Measurements from ENCODE around the gene ZFP62. TPM values are rescaled to one million over a fixed set of nuclear protein-coding genes. Genes with fewer than 3 reads are reported as not detected.
"Not testable (repeated sequence)": the region's sequence is repeated elsewhere in the genome, so short reads cannot be mapped to it uniquely, and the experiment has no call there.

Gene ZFP62
- total RNA-seq, 2 experiments from 2014 or later = 22.6 to 24.9 TPM

DNA sequence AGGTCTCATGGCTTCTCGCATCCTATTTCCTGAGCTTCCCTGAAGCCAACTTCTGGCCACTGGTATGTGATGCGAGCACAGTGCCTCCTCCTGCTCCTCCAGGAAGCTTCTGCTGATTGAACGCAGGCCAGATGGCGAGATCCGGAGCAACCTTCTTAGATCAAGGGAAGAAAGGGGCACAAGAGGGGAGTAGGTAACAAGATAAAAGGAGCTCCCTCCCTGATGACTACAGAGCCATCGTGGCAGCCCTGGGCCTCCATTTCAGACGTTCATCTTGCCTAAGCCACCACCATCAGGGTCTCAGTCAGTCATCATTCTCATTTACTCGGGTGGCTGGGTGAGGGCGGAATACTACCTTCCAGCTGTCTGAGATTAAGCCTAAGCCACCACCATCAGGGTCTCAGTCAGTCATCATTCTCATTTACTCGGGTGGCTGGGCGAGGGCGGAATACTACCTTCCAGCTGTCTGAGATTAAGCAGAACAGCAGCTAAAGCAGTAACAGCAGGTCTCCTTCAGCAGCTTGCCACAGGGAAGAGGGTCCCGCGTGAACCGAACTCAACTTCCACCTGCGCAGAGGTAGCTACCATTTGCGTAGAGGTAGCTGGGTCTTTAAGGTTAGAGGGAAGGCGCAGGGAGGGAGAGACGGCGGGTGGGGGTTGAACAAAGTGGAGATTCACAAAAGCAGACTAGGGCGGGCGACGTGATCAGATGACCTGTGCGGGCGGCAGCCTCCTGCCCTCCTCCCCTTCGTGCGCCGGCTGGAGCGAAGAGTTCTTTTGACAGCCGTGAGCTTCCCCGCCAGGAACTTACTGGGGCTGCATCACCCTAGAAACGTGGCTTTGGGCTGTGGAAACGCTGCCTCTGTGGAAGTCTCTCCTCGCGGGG, 30.6 kb downstream of the ZFP62 start:
- Histone ChIP-seq H3K4me1 (ENCODE audit: insufficient read depth, low read length) (peaks cover 54% of the 10 kb centered on the region), H3K27ac (ENCODE audit: low read depth in 1 of 2, low read length in 2 of 2) (peak overlapping the region; percentile 94 to 96), H3K27me3 (ENCODE audit: control insufficient read depth in 1 of 2, insufficient read depth in 2 of 2, low read length in 2 of 2) (no peaks in the 10 kb centered on the region), H3K4me3 (ENCODE audit: low read length) (peak overlapping the region; percentile 92), H3K36me3 (ENCODE audit: insufficient read depth, low read length) (peaks cover 22% of the 10 kb centered on the region), H3K9me3 (ENCODE audit: control insufficient read depth in 1 of 2, insufficient read depth in 1 of 2, low read length in 2 of 2) (no peaks in the 10 kb centered on the region)
- intact Hi-C loops (cut with DNase I, micrococcal nuclease) = loop anchor here (1.0 to 10.0 kb wide), 5 partner anchors 20 to 46 kb away; partner anchors contain the start of genes MGAT1 (in 1 of the 2) and ZFP62 (in 1 of the 2)
- TF ChIP-seq, protein P1, sequence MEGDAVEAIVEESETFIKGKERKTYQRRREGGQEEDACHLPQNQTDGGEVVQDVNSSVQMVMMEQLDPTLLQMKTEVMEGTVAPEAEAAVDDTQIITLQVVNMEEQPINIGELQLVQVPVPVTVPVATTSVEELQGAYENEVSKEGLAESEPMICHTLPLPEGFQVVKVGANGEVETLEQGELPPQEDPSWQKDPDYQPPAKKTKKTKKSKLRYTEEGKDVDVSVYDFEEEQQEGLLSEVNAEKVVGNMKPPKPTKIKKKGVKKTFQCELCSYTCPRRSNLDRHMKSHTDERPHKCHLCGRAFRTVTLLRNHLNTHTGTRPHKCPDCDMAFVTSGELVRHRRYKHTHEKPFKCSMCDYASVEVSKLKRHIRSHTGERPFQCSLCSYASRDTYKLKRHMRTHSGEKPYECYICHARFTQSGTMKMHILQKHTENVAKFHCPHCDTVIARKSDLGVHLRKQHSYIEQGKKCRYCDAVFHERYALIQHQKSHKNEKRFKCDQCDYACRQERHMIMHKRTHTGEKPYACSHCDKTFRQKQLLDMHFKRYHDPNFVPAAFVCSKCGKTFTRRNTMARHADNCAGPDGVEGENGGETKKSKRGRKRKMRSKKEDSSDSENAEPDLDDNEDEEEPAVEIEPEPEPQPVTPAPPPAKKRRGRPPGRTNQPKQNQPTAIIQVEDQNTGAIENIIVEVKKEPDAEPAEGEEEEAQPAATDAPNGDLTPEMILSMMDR (IDR thresholded peaks at IDR 0.05) = no peak
- H3K4me3 Mint-ChIP-seq = peak overlapping the region; percentile 99
- ATAC-seq (ENCODE audit: poor library complexity) = peak; percentile 69
- ChIA-PET CTCF (interaction anchor here (1.2 to 3.9 kb wide), 9 partner anchors 14 to 46 kb away, joined by 3 to 34 read pairs (median 6); partner anchors contain the start of gene ZFP62), POLR2A (interaction anchor here (0.6 to 11.8 kb wide), 27 partner anchors 7 to 431 kb away, joined by 3 to 612 read pairs (median 5); partner anchors contain the start of genes MGAT1, TRIM41, TRIM52 and ZFP62)
- H3K27me3 Mint-ChIP-seq = no peaks in the 10 kb centered on the region
- H3K36me3 Mint-ChIP-seq (ENCODE audit: low read depth) = peaks cover 63% of the 10 kb centered on the region
- DNase-seq = peak; percentile 61 to 89 (median 76)
- peak overlapping the region; percentile 99 for H3K27ac Mint-ChIP-seq
- H3K4me1 Mint-ChIP-seq (ENCODE audit: low read depth) = peaks cover 65% of the 10 kb centered on the region
- H3K9me3 Mint-ChIP-seq = no peaks in the 10 kb centered on the region

DNA sequence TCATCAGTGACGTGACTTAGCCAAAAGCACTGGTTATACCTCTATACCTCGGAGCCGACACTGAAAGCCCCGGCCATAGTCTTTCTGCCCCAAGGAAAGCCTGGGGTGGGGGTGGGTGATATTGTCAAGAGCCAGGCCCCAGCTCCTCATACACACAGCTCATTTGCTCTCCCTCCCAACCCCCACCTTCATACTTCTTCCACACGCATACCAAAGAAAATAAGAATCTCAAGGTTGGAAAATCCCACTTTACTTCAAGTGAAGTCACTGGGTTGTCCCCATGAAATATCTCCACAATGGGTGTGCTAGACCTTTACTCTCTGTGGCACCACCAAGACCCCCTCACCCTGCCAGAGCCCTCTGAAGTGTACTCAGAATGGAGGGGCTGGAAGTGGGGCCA, 31.4 kb downstream of the ZFP62 start:
- H3K4me1 ChIP-seq (ENCODE audit: insufficient read depth, low read length) = peaks cover 49% of the 10 kb centered on the region
- H3K27ac Mint-ChIP-seq = peak overlapping the region; percentile 99
- ChIA-PET POLR2A (interaction anchor here (1.0 to 11.8 kb wide), 11 partner anchors 11 to 432 kb away, joined by 3 to 612 read pairs (median 11); partner anchors contain the start of genes MGAT1, TRIM52 and ZFP62), CTCF (interaction anchor here (1.2 to 3.9 kb wide), 7 partner anchors 13 to 40 kb away, joined by 3 to 34 read pairs (median 5); partner anchors contain the start of gene ZFP62)
- H3K27me3 ChIP-seq (ENCODE audit: control insufficient read depth in 1 of 2, insufficient read depth in 2 of 2, low read length in 2 of 2) = no peaks in the 10 kb centered on the region
- TF ChIP-seq, protein P1 (IDR thresholded peaks at IDR 0.05) = no peak
- peaks cover 55% of the 10 kb centered on the region for H3K36me3 Mint-ChIP-seq (ENCODE audit: low read depth)
- ATAC-seq (ENCODE audit: poor library complexity) (no peak), DNase-seq (peak in 1 of 14 experiments; percentile 23)
- H3K4me1 Mint-ChIP-seq (ENCODE audit: low read depth) = peaks cover 66% of the 10 kb centered on the region
- H3K4me3 ChIP-seq (ENCODE audit: low read length) = peak overlapping the region; percentile 92
- H3K4me3 Mint-ChIP-seq = peak overlapping the region; percentile 99
- no peaks in the 10 kb centered on the region for H3K9me3 Mint-ChIP-seq
- no peaks in the 10 kb centered on the region for H3K9me3 ChIP-seq (ENCODE audit: control insufficient read depth in 1 of 2, insufficient read depth in 1 of 2, low read length in 2 of 2)
- no peaks in the 10 kb centered on the region for H3K27me3 Mint-ChIP-seq
- peak overlapping the region; percentile 94 to 96 for H3K27ac ChIP-seq (ENCODE audit: low read depth in 1 of 2, low read length in 2 of 2)
- H3K36me3 ChIP-seq (ENCODE audit: insufficient read depth, low read length) = peaks cover 14% of the 10 kb centered on the region
- intact Hi-C loops (cut with DNase I, micrococcal nuclease) = loop anchor here (2.0 to 10.0 kb wide), 4 partner anchors 27 to 45 kb away; partner anchors contain the start of genes MGAT1 (in 1 of the 2) and ZFP62 (in 1 of the 2)

DNA sequence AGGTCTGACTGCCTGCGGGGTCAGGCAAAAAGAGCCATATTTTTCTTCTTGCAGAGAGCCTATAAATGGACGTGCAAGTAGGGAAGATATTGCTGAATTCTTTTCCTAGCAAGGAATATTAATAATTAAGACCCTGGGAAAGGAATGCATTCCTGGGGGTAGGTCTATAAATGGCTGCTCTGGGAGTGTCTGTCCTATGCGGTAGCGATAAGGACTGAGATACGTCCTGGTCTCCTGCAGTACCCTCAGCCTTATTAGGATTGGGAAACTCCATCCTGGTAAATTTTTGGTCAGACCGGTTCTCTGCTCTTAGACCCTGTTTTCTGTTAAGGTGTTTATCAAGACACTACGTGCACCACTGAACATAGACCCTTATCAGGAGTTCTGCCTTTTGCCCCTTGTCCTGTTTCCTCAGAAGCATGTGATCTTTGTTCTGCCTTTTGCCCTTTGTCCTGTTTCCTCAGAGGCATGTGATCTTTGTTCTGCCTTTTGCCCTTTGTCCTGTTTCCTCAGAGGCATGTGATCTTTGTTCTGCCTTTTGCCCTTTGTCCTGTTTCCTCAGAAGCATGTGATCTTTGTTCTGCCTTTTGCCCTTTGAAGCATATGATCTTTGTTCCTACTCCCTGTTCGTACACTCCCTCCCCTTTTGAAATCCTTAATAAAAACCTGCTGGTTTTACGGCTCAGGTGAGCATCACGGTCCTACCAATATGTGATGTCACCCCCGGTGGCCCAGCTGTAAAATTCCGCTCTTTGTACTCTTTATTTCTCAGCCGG, 32.1 kb downstream of the ZFP62 start:
- H3K9me3 ChIP-seq (ENCODE audit: control insufficient read depth in 1 of 2, insufficient read depth in 1 of 2, low read length in 2 of 2); H3K9me3 Mint-ChIP-seq; H3K4me3 ChIP-seq (ENCODE audit: low read length); H3K36me3 ChIP-seq (ENCODE audit: insufficient read depth, low read length); intact Hi-C loops (cut with DNase I, micrococcal nuclease); H3K27me3 ChIP-seq (ENCODE audit: control insufficient read depth in 1 of 2, insufficient read depth in 2 of 2, low read length in 2 of 2); ATAC-seq (ENCODE audit: poor library complexity); DNase-seq; H3K27me3 Mint-ChIP-seq: not testable (repeated sequence)
- peaks cover 66% of the 10 kb centered on the region for H3K4me1 Mint-ChIP-seq (ENCODE audit: low read depth)
- peak overlapping the region in 1 of 2 donors; percentile 94 for H3K27ac ChIP-seq (ENCODE audit: low read depth in 1 of 2, low read length in 2 of 2)
- CTCF ChIA-PET = interaction anchor here (1.0 to 3.9 kb wide), 3 partner anchors 17 to 32 kb away, joined by 3 to 34 read pairs (median 17); no protein-coding TSS in a partner anchor
- peaks cover 43% of the 10 kb centered on the region for H3K4me1 ChIP-seq (ENCODE audit: insufficient read depth, low read length)
- H3K4me3 Mint-ChIP-seq = peak overlapping the region; percentile 81
- POLR2A ChIA-PET = interaction anchor here (2.5 to 11.8 kb wide), 5 partner anchors 11 to 432 kb away, joined by 18 to 612 read pairs (median 40); partner anchors contain the start of genes MGAT1, TRIM52 and ZFP62
- H3K36me3 Mint-ChIP-seq (ENCODE audit: low read depth) = peaks cover 47% of the 10 kb centered on the region
- H3K27ac Mint-ChIP-seq = peak overlapping the region; percentile 99

DNA sequence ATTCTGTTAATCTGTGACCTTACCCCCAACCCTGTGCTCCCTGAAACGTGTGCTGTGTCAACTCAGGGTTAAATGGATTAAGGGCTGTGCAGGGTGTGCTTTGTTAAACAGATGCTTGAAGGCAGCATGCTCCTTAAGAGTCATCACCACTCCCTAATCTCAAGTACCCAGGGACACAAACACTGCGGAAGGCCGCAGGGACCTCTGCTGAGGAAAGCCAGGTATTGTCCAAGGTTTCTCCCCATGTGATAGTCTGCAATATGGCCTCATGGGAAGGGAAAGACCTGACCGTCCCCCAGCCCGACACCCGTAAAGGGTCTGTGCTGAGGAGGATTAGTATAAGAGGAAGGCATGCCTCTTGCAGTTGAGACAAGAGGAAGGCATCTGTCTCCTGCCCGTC, 33.7 kb downstream of the ZFP62 start:
- Mint-ChIP-seq H3K36me3 (ENCODE audit: low read depth) (peaks cover 40% of the 10 kb centered on the region), H3K4me1 (ENCODE audit: low read depth) (peaks cover 63% of the 10 kb centered on the region)
- ATAC-seq (ENCODE audit: poor library complexity); intact Hi-C loops (cut with DNase I, micrococcal nuclease); H3K27me3 Mint-ChIP-seq; DNase-seq; H3K27ac ChIP-seq (ENCODE audit: low read depth in 1 of 2, low read length in 2 of 2); H3K9me3 ChIP-seq (ENCODE audit: control insufficient read depth in 1 of 2, insufficient read depth in 1 of 2, low read length in 2 of 2); H3K4me3 Mint-ChIP-seq; H3K27ac Mint-ChIP-seq; H3K9me3 Mint-ChIP-seq; H3K4me3 ChIP-seq (ENCODE audit: low read length); H3K36me3 ChIP-seq (ENCODE audit: insufficient read depth, low read length); H3K27me3 ChIP-seq (ENCODE audit: control insufficient read depth in 1 of 2, insufficient read depth in 2 of 2, low read length in 2 of 2): not testable (repeated sequence)
- POLR2A ChIA-PET = interaction anchor here (1.4 kb wide), 1 partner anchor 17 kb away, joined by 9 read pairs; no protein-coding TSS in a partner anchor
- peaks cover 34% of the 10 kb centered on the region for H3K4me1 ChIP-seq (ENCODE audit: insufficient read depth, low read length)
- CTCF ChIA-PET = interaction anchor here (1.0 kb wide), 1 partner anchor 24 kb away, joined by 3 read pairs; the partner anchor contains the start of gene MGAT1

All from CD4-positive, alpha-beta T cell (primary cell).